HG03159 (cell line): ENCODE data around the gene TMCC3.
"Not testable (repeated sequence)": the region's sequence is repeated elsewhere in the genome, so short reads cannot be mapped to it uniquely, and the experiment has no call there.

Experiments used
- ATAC-seq: cut with Tn5 transposase; IDR thresholded peaks from one replicate; pipeline ENCODE4 v1.9.1; 2021; ENCODE audit warnings: mild to moderate bottlenecking, moderate library complexity; ENCODE audit not compliant: unreplicated experiment

The TMCC3 gene

GRCh38 chr12:94604366-94604698 lies 46.0 kb downstream of the TMCC3 start:
- no peak for ATAC-seq

- no peak for ATAC-seq
Measured at GRCh38 chr12:94603434-94604365, 46.7 kb downstream of the TMCC3 start.

- ATAC-seq: no peak
Measured at GRCh38 chr12:94602024-94602423, 48.3 kb downstream of the TMCC3 start.

- ATAC-seq: not testable (repeated sequence)
Measured at GRCh38 chr12:94601307-94601706, 49.0 kb downstream of the TMCC3 start.

- ATAC-seq: no peak
Measured at GRCh38 chr12:94599189-94599588, 51.2 kb downstream of the TMCC3 start.

GRCh38 chr12:94597268-94597667 lies 53.1 kb downstream of the TMCC3 start:
- ATAC-seq: no peak

GRCh38 chr12:94596596-94596995 lies 53.8 kb downstream of the TMCC3 start:
- ATAC-seq: no peak

- no peak for ATAC-seq
Measured at GRCh38 chr12:94595152-94595551, 55.2 kb downstream of the TMCC3 start.

GRCh38 chr12:94594443-94594825 lies 55.9 kb downstream of the TMCC3 start:
- ATAC-seq: no peak

GRCh38 chr12:94593822-94594442 lies 56.4 kb downstream of the TMCC3 start:
- no peak for ATAC-seq

- not testable (repeated sequence) for ATAC-seq
Measured at GRCh38 chr12:94592723-94593122, 57.6 kb downstream of the TMCC3 start.

GRCh38 chr12:94592080-94592479 lies 58.3 kb downstream of the TMCC3 start:
- no peak for ATAC-seq

GRCh38 chr12:94590428-94590827 lies 59.9 kb downstream of the TMCC3 start:
- no peak for ATAC-seq

GRCh38 chr12:94589591-94590001 lies 60.8 kb downstream of the TMCC3 start:
- no peak for ATAC-seq

GRCh38 chr12:94588346-94588745 lies 62.0 kb downstream of the TMCC3 start:
- ATAC-seq: no peak

- ATAC-seq: no peak
Measured at GRCh38 chr12:94587266-94588241, 62.8 kb downstream of the TMCC3 start.

- no peak for ATAC-seq
Measured at GRCh38 chr12:94586589-94587259, 63.6 kb downstream of the TMCC3 start.

- no peak for ATAC-seq
Measured at GRCh38 chr12:94585626-94586025, 64.7 kb downstream of the TMCC3 start.

- ATAC-seq: no peak
Measured at GRCh38 chr12:94584377-94584776, 66.0 kb downstream of the TMCC3 start.

GRCh38 chr12:94582591-94582990 lies 67.8 kb downstream of the TMCC3 start:
- ATAC-seq: no peak
